Esophagus muscularis mucosa (tissue), 4 donors: ENCODE data around the gene HOTAIR. TPM values are rescaled to one million over a fixed set of nuclear protein-coding genes. Genes with fewer than 3 reads are reported as not detected.

Experiments
- DNase-seq: peaks from one replicate; pipeline ENCODE4 v3.0.0-alpha.2; 2017; ENCODE audit errors: extremely low spot score
- H3K27ac ChIP-seq, 4 donors: fragments of 200-600 bp; sonication (generic); replicated peaks in 1 of 4; 1 replicate in 3 of 4; 2 replicates in 1 of 4; pipeline ENCODE4 v1.5.1; 2016 to 2019; ENCODE audit warnings: mild to moderate bottlenecking in 1 of 4
- H3K27me3 ChIP-seq, 4 donors: fragments of 200-600 bp; sonication (generic); one replicate each; pipeline versions ENCODE4 v1.5.1 to v1.6.0; 2016 to 2019
- H3K36me3 ChIP-seq, 4 donors: fragments of 200-600 bp; sonication (generic); one replicate each; pipeline ENCODE4 v1.5.1; 2016 to 2019
- H3K4me1 ChIP-seq, 4 donors: fragments of 200-600 bp; sonication (generic); one replicate each; pipeline ENCODE4 v1.5.1; 2016 to 2019
- H3K4me3 ChIP-seq, 4 donors: fragments of 200-600 bp; sonication (generic); 1 replicate in 2 of 4; 2 replicates in 2 of 4; pipeline ENCODE4 v1.5.1; 2016 to 2019; ENCODE audit warnings: mild to moderate bottlenecking in 4 of 4, moderate library complexity in 1 of 4
- H3K9me3 ChIP-seq, 4 donors: fragments of 200-600 bp; sonication (generic); 1 replicate in 3 of 4; 2 replicates in 1 of 4; pipeline ENCODE4 v1.5.1; 2016 to 2019
- CTCF ChIP-seq, 3 experiments: fragments of 200-600 bp in 2 of 3; fragments of 450-650 bp in 1 of 3; sonication (generic) in 2 of 3; IDR thresholded peaks; one replicate each; pipeline ENCODE4 v1.5.1; 2017 to 2019; ENCODE audit warnings: antibody characterized with exemption in 3 of 3, mild to moderate bottlenecking in 2 of 3, moderate library complexity in 1 of 3
- EP300 ChIP-seq: sonication (generic); formaldehyde crosslinking; IDR thresholded peaks from one replicate; pipeline ENCODE4 v1.6.1; 2017; ENCODE audit warnings: antibody characterized with exemption
- POLR2A ChIP-seq: fragments of 450-650 bp; IDR thresholded peaks from one replicate; pipeline ENCODE4 v1.6.1; 2017; ENCODE audit warnings: antibody characterized with exemption, moderate library complexity, mild to moderate bottlenecking, low read depth
- POLR2AphosphoS5 ChIP-seq, 2 donors: sonication (generic); formaldehyde crosslinking; IDR thresholded peaks; one replicate each; pipeline ENCODE4 v1.6.1; 2017; ENCODE audit warnings: antibody characterized with exemption in 2 of 2
- WGBS: methylation state at CpG from one replicate; pipeline ENCODE4 v1.1.5; 2018; 5-methylcytosine and 5-hydroxymethylcytosine counted together
- intact Hi-C: fragments of 100-400 bp; cut with DNase I; formaldehyde crosslinking; loops from one replicate; pipeline ENCODE4 v1.15.1; 2023
- total RNA-seq, 4 donors: library from RNA; depleted of rRNA; stranded (reverse); fragments of >200 nt; gene quantifications; one replicate each; pipeline versions ENCODE4 v1.1.0 to v1.2.1, GENCODE V29; 2016

The HOTAIR gene
- total RNA-seq, 4 donors from 2014 or later = not detected

- intact Hi-C loops = loop anchor here (10.0 kb wide), 1 partner anchor 347 kb away; the partner anchor contains the start of gene GPR84
- no peak for DNase-seq
- Histone ChIP-seq H3K9me3 (no peaks in the 10 kb centered on the region), H3K36me3 (no peaks in the 10 kb centered on the region), H3K27me3 (peaks cover 0 to 100% (median 56%) of the 10 kb centered on the region in 4 donors), H3K4me3 (peak overlapping the region; percentile 48 to 62 (median 53)), H3K27ac (peak overlapping the region in 3 of 4 donors; percentile 22 to 61 (median 36)), H3K4me1 (peaks cover 22 to 57% (median 44%) of the 10 kb centered on the region in 4 donors)
- 0% methylated on average over 2 of the region's 34 CpGs for WGBS
- TF ChIP-seq POLR2A (no peak), POLR2AphosphoS5 (IDR thresholded peaks at IDR 0.05) (peak; percentile 54 to 59)
Observed at GRCh38 chr12:54017878-54018467, 43.2 kb upstream of the HOTAIR start.

- Histone ChIP-seq H3K9me3 (no peaks in the 10 kb centered on the region), H3K36me3 (no peaks in the 10 kb centered on the region), H3K4me1 (peaks cover 22 to 57% (median 44%) of the 10 kb centered on the region in 4 donors), H3K27ac (peak overlapping the region in 3 of 4 donors; percentile 22 to 61 (median 36)), H3K27me3 (peaks cover 0 to 100% (median 59%) of the 10 kb centered on the region in 4 donors), H3K4me3 (peak overlapping the region; percentile 48 to 62 (median 53))
- WGBS = 4% methylated on average over 24 of the region's 24 CpGs
- intact Hi-C loops = loop anchor here (10.0 kb wide), 1 partner anchor 348 kb away; the partner anchor contains the start of gene GPR84
- no peak for DNase-seq
- TF ChIP-seq POLR2A (no peak), POLR2AphosphoS5 (IDR thresholded peaks at IDR 0.05) (no peak), CTCF (IDR thresholded peaks at IDR 0.05) (no peak), EP300 (no peak)
Observed at GRCh38 chr12:54017027-54017788, 42.5 kb upstream of the HOTAIR start.

DNA sequence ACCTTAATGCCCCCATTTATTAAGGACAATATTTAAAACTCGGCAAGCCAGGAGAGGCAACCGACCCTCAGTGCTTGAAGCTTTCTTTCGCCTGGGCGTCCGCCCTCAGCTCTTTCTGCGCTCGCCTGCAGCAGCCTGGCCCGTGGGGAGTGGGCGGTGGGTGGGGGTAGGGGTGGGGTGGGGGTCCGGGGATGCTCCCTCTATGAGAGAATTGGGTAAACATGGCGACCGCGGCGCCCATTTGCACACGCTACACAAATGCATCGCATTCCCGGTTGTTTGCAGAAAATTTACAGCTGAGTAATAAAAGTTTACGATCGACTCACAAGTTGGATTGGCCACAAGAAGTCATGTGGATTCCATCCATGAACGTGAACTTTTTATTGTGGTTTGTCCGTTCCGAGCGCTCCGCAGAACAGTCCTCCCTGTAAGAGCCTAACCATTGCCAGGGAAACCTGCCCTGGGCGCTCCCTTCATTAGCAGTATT is 41.8 kb upstream of the HOTAIR start:
- Histone ChIP-seq H3K36me3 (no peaks in the 10 kb centered on the region), H3K4me3 (peak overlapping the region; percentile 30 to 56 (median 49)), H3K27me3 (peaks cover 0 to 100% (median 61%) of the 10 kb centered on the region in 4 donors), H3K4me1 (peaks cover 22 to 61% (median 44%) of the 10 kb centered on the region in 4 donors), H3K27ac (no peak overlapping the region), H3K9me3 (no peaks in the 10 kb centered on the region)
- intact Hi-C loops = loop anchor here (10.0 kb wide), 1 partner anchor 348 kb away; the partner anchor contains the start of gene GPR84
- WGBS = 6% methylated on average over 25 of the region's 25 CpGs
- TF ChIP-seq POLR2AphosphoS5 (IDR thresholded peaks at IDR 0.05) (no peak), EP300 (no peak), CTCF (IDR thresholded peaks at IDR 0.05) (no peak), POLR2A (no peak)
- no peak for DNase-seq

DNA sequence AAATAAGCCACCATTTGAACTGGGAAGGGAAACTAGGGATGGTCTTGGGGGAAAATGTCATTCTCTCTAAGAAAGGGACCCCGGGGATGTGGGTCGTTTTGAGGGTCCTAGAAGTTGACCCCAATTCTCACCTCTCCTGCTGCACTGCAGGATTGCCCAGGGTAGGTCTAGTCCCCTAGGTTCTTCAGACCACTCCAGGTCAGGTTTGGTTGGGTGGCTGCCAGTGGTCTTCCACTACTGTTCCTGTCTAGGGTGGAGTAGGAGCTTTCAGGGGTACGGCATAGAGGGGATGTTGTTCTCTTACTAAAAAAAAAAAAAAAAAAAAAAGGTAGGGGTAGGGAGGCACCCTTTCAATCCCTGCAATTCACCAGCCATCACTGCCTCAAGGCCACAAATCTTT is 41.3 kb upstream of the HOTAIR start:
- peaks cover 22 to 66% (median 49%) of the 10 kb centered on the region in 4 donors for H3K4me1 ChIP-seq
- 17% methylated on average over 3 of the region's 3 CpGs for WGBS
- peaks cover 0 to 100% (median 66%) of the 10 kb centered on the region in 4 donors for H3K27me3 ChIP-seq
- TF ChIP-seq POLR2AphosphoS5 (IDR thresholded peaks at IDR 0.05) (no peak), EP300 (no peak), CTCF (IDR thresholded peaks at IDR 0.05) (no peak), POLR2A (no peak)
- no peak for DNase-seq
- no peaks in the 10 kb centered on the region for H3K36me3 ChIP-seq
- no peak overlapping the region for H3K4me3 ChIP-seq
- no peak overlapping the region for H3K27ac ChIP-seq
- intact Hi-C loops = loop anchor here (10.0 kb wide), 1 partner anchor 349 kb away; the partner anchor contains the start of gene GPR84
- no peaks in the 10 kb centered on the region for H3K9me3 ChIP-seq
